ENCODE data around the gene FBXO41. TPM values are rescaled to one million over a fixed set of nuclear protein-coding genes. Genes with fewer than 3 reads are reported as not detected.

The FBXO41 gene
- total and polyA plus RNA-seq, 4 donors: 0.06 to 0.51 (median 0.38) TPM

GRCh38 chr2:73255907-73256617 lies 28.2 kb downstream of the FBXO41 start:
- no peaks in the 10 kb centered on the region for H3K9me3 ChIP-seq (ENCODE audit: control insufficient read depth in 4 of 4, low read length in 3 of 4)
- no peak overlapping the region for H3K27ac ChIP-seq (ENCODE audit: low read depth in 1 of 2, low read length in 2 of 2)
- no peaks in the 10 kb centered on the region for H3K4me1 ChIP-seq (ENCODE audit: control insufficient read depth in 4 of 4, insufficient read depth in 4 of 4, low read length in 3 of 4)
- H3K36me3 ChIP-seq (ENCODE audit: control insufficient read depth in 4 of 4, insufficient read depth in 3 of 4, low read depth in 1 of 4, low read length in 3 of 4): peaks cover 4 to 32% (median 17%) of the 10 kb centered on the region in 4 donors
- H3K4me3 ChIP-seq (ENCODE audit: low read depth in 1 of 3, low read length in 3 of 3): no peak overlapping the region
- H3K9ac ChIP-seq (ENCODE audit: low read depth in 1 of 2, low read length in 2 of 2): no peak overlapping the region
- H3K27me3 ChIP-seq (ENCODE audit: control insufficient read depth in 4 of 4, insufficient read depth in 4 of 4, low read length in 3 of 4): no peaks in the 10 kb centered on the region
- no peak for DNase-seq (ENCODE audit: low spot score)
- WGBS: 73% methylated on average over 5 of the region's 5 CpGs
- no peak for TF ChIP-seq SP1 (IDR thresholded peaks at IDR 0.05)
- TF ChIP-seq HNF4A (conservative IDR thresholded peaks at IDR 0.05): no peak
- TF ChIP-seq REST (IDR thresholded peaks at IDR 0.05): no peak
- TF ChIP-seq FOXA1 (IDR thresholded peaks at IDR 0.05): no peak
- TF ChIP-seq RXRA (IDR thresholded peaks at IDR 0.05): no peak
- no peak for TF ChIP-seq HNF4G (IDR thresholded peaks at IDR 0.05)
- TF ChIP-seq FOXA2 (IDR thresholded peaks at IDR 0.05): no peak
- no peak for TF ChIP-seq RAD21 (IDR thresholded peaks at IDR 0.05)
- TF ChIP-seq TAF1 (conservative IDR thresholded peaks at IDR 0.05): no peak
- no peak for TF ChIP-seq ZBTB33 (IDR thresholded peaks at IDR 0.05)
- TF ChIP-seq EGR1 (IDR thresholded peaks at IDR 0.05; ENCODE audit: low read depth in 2 of 2): no peak
- no peak for TF ChIP-seq ATF3 (IDR thresholded peaks at IDR 0.05)
- TF ChIP-seq MAX (IDR thresholded peaks at IDR 0.05): no peak
- TF ChIP-seq CTCF (IDR thresholded peaks at IDR 0.05; ENCODE audit: low read depth, low read length, missing input control): no peak
- no peak for TF ChIP-seq JUND (IDR thresholded peaks at IDR 0.05)
- no peak for TF ChIP-seq GABPA (IDR thresholded peaks at IDR 0.05 in 1 of 2, conservative IDR thresholded peaks at IDR 0.05 in 1 of 2)
- no peak for TF ChIP-seq YY1 (IDR thresholded peaks at IDR 0.05)
- TF ChIP-seq NR2F2 (IDR thresholded peaks at IDR 0.05): no peak

Measured in liver (tissue), 9 donors.